Type B pancreatic cell (in vitro differentiated cells): Measurements from ENCODE around the gene ZNF837. TPM values are rescaled to one million over a fixed set of nuclear protein-coding genes. Genes with fewer than 3 reads are reported as not detected.

ENCODE experiments used
- DNase-seq: peaks from one replicate; pipeline ENCODE4 v3.0.0; 2021; ENCODE audit warnings: mixed read lengths; ENCODE audit not compliant: unreplicated experiment; ENCODE audit errors: extremely low spot score
- H3K27ac Mint-ChIP-seq: 2 replicates; pipeline ENCODE4 v1.8.0; 2021; ENCODE audit warnings: mild to moderate bottlenecking, mixed read lengths
- H3K27me3 Mint-ChIP-seq: 2 replicates; pipeline ENCODE4 v1.8.0; 2021; ENCODE audit warnings: mixed read lengths
- H3K36me3 Mint-ChIP-seq: 2 replicates; pipeline ENCODE4 v1.8.0; 2021; ENCODE audit warnings: mixed read lengths
- H3K4me1 Mint-ChIP-seq: one replicate; pipeline ENCODE4 v1.8.0; 2021; ENCODE audit warnings: mixed read lengths; ENCODE audit not compliant: unreplicated experiment
- H3K4me3 Mint-ChIP-seq: 2 replicates; pipeline ENCODE4 v1.8.0; 2021; ENCODE audit warnings: mild to moderate bottlenecking, mixed read lengths
- H3K9me3 Mint-ChIP-seq: 2 replicates; pipeline ENCODE4 v1.8.0; 2021; ENCODE audit warnings: mixed read lengths
- CTCF ChIP-seq: fragments of 200-600 bp; sonication (generic); conservative IDR thresholded peaks from 2 replicates; pipeline ENCODE4 v1.5.0; 2021; ENCODE audit warnings: antibody characterized with exemption, mild to moderate bottlenecking
- microRNA-seq: library from miRNA; unstranded; fragments of <30 nt; microRNA quantifications from one replicate; pipeline ENCODE4, GENCODE V29; 2020
- total RNA-seq: library from RNA; stranded (reverse); gene quantifications from 2 replicates; pipeline ENCODE4 v1.2.1, GENCODE V29; 2021; ENCODE audit warnings: low replicate concordance

The ZNF837 gene
- total RNA-seq, 1 donor from 2014 or later = 2.8 TPM

GRCh38 chr19:58326914-58327726 is 53.7 kb downstream of the ZNF837 start, which contains the start of gene ZSCAN22:
ZSCAN22 (plus strand) TSS chr19:58326994; CDS start chr19:58334803, 7,809 bp downstream.
- Mint-ChIP-seq H3K27ac (no peak within 1 kb of the TSS), H3K36me3 (no peaks in the 10 kb centered on the region), H3K9me3 (no peaks in the 10 kb centered on the region), H3K4me1 (peaks cover 11% of the 10 kb centered on the region), H3K27me3 (no peaks in the 10 kb centered on the region), H3K4me3 (no peak within 1 kb of the TSS)
- TF ChIP-seq CTCF = no peak
- DNase-seq = peak; percentile 95

- Mint-ChIP-seq H3K27me3 (no peaks in the 10 kb centered on the region), H3K9me3 (no peaks in the 10 kb centered on the region), H3K4me3 (no peak overlapping the region), H3K4me1 (peaks cover 11% of the 10 kb centered on the region), H3K36me3 (no peaks in the 10 kb centered on the region), H3K27ac (no peak overlapping the region)
- DNase-seq = no peak
- TF ChIP-seq CTCF = no peak
Measured at GRCh38 chr19:58326501-58326913, 54.3 kb downstream of the ZNF837 start.

- H3K36me3 Mint-ChIP-seq = no peaks in the 10 kb centered on the region
- TF ChIP-seq CTCF = no peak
- H3K27me3 Mint-ChIP-seq = no peaks in the 10 kb centered on the region
- H3K27ac Mint-ChIP-seq = no peak overlapping the region
- H3K4me3 Mint-ChIP-seq = no peak overlapping the region
- peaks cover 11% of the 10 kb centered on the region for H3K4me1 Mint-ChIP-seq
- no peak for DNase-seq
- H3K9me3 Mint-ChIP-seq = no peaks in the 10 kb centered on the region
Measured at GRCh38 chr19:58325311-58326022, 55.4 kb downstream of the ZNF837 start.

DNA sequence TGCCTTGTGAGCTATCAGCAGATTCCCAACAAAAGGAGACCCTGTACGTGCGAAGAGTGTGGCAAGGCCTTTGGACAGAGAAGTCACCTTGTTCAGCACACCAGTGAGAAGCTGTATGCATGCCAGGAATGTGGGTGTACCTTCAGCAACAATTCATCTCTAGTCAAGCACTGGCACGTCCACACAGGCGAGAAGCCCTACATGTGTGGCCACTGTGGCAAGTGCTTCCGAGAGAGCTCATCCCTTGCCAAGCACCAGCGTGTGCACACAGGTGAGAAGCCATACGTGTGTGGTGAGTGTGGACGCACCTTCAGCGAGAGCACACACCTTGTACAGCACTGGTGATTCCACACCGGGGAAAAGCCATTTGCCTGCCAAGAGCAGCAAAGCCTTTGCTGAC is 61.6 kb downstream of the ZNF837 start:
- no peak overlapping the region for H3K27ac Mint-ChIP-seq
- no peaks in the 10 kb centered on the region for H3K9me3 Mint-ChIP-seq

GRCh38 chr19:58318297-58318696 is 62.5 kb downstream of the ZNF837 start:
- no peak for DNase-seq
- no peak for TF ChIP-seq CTCF
- Mint-ChIP-seq H3K4me1 (no peaks in the 10 kb centered on the region), H3K27me3 (no peaks in the 10 kb centered on the region), H3K9me3 (no peaks in the 10 kb centered on the region), H3K4me3 (no peak overlapping the region), H3K27ac (no peak overlapping the region), H3K36me3 (peaks cover 11% of the 10 kb centered on the region)

More for the DNA sequence above, 61.6 kb downstream of the ZNF837 start:
- Mint-ChIP-seq H3K4me1 (no peaks in the 10 kb centered on the region), H3K36me3 (peaks cover 6% of the 10 kb centered on the region), H3K27me3 (no peaks in the 10 kb centered on the region), H3K4me3 (no peak overlapping the region)
- no peak for TF ChIP-seq CTCF
- no peak for DNase-seq

Small RNA genes lying within 50 kb of the gene (microRNA-seq; reads per million reads assigned to microRNA genes)
- not detected for gene MIR4754
- not detected for gene MIR6806

Other genes starting within 250 kb of the ZNF837 start
- gene ZNF329, start 230.2 kb downstream of the ZNF837 start, total RNA-seq = 12.5 and 14.5 TPM in 2 replicates
- 27.2 and 34.1 TPM in 2 replicates for gene ZNF274, start 198.0 kb downstream of the ZNF837 start, total RNA-seq
- 52.0 and 52.5 TPM in 2 replicates for gene ZNF544, start 152.1 kb downstream of the ZNF837 start, total RNA-seq
- gene ZNF8, start 102.1 kb downstream of the ZNF837 start, total RNA-seq = 10.8 and 16.4 TPM in 2 replicates
- 35.2 and 36.8 TPM in 2 replicates for gene ERVK3-1, start 75.7 kb downstream of the ZNF837 start, total RNA-seq
- 4.2 and 5.4 TPM in 2 replicates for gene ZSCAN22, start 54.0 kb downstream of the ZNF837 start, total RNA-seq
- gene A1BG, start 27.5 kb downstream of the ZNF837 start, total RNA-seq = 5.1 and 11.7 TPM in 2 replicates
- gene ZNF497, start 18.3 kb downstream of the ZNF837 start, total RNA-seq = 4.1 and 8.1 TPM in 2 replicates
- gene RPS5, start 6.2 kb upstream of the ZNF837 start, total RNA-seq = 1,320 and 1,324 TPM in 2 replicates
- gene RNF225, start 14.6 kb upstream of the ZNF837 start, total RNA-seq = 1.0 and 4.0 TPM in 2 replicates
- gene ZNF584, start 27.6 kb upstream of the ZNF837 start, total RNA-seq = 10.1 and 18.2 TPM in 2 replicates
- 2.5 and 6.0 TPM in 2 replicates for gene ZNF132, start 59.1 kb upstream of the ZNF837 start, total RNA-seq
- gene ZNF324B, start 70.6 kb upstream of the ZNF837 start, total RNA-seq = 9.3 and 12.7 TPM in 2 replicates
- 11.5 and 15.0 TPM in 2 replicates for gene ZNF324, start 86.0 kb upstream of the ZNF837 start, total RNA-seq
- gene ZNF446, start 95.3 kb upstream of the ZNF837 start, total RNA-seq = 13.0 and 17.4 TPM in 2 replicates
- 5.7 and 9.3 TPM in 2 replicates for gene SLC27A5, start 131.0 kb upstream of the ZNF837 start, total RNA-seq
- 18.6 and 20.2 TPM in 2 replicates for gene ZBTB45, start 138.8 kb upstream of the ZNF837 start, total RNA-seq
- gene TRIM28, start 163.0 kb upstream of the ZNF837 start, total RNA-seq = 401 and 679 TPM in 2 replicates
- gene CHMP2A, start 174.1 kb upstream of the ZNF837 start, total RNA-seq = 86.5 and 97.7 TPM in 2 replicates
- 78.0 and 81.9 TPM in 2 replicates for gene UBE2M, start 177.6 kb upstream of the ZNF837 start, total RNA-seq
- gene MZF1, start 192.3 kb upstream of the ZNF837 start, total RNA-seq = 22.9 and 30.0 TPM in 2 replicates